Epidermal melanocyte (primary cell): Measurements from ENCODE around the gene C9orf153.

Source experiments
- DNase-seq: peaks from one replicate; pipeline ENCODE4 v3.0.0; 2011; ENCODE audit warnings: low spot score; ENCODE audit not compliant: insufficient read length

Gene C9orf153

DNA sequence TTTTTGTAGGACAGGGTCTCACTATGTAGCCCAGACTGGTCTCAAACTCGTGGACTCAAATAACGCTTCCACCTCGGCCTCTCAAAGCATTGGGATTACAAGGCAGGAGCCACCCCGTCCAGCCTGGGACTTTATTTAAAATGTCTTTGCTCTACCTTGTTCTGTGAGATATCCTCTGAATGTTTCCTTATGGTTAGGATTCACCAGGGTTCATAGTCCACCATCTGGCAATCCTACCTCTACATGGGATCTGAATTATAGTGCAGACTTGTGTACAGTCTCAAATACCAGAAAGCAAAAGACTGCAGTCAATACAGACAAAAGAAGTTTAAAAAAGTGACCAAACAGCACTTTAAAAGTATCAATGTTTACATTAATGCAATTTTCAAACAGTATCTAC is 12.8 kb upstream of the C9orf153 start:
- no peak for DNase-seq

DNA sequence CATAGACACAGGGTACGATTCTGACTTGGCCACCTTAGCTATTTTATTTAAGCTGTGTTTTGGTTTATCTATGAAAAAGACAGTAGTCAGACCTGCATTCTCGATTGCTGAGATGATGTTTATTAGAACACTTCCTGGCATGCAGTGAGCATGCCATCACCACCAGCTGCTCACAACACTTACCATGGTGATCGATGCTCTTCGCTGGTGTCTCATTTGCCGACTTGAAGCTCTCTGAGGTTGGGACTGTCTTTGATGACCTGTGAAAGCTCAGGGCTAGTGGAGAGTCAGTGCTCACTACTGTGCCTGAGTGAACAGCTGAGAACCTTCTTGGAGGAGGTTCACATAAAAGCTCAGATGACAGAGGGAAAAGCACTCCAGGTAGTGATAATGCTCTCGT is 4.4 kb upstream of the C9orf153 start:
- no peak for DNase-seq

DNA sequence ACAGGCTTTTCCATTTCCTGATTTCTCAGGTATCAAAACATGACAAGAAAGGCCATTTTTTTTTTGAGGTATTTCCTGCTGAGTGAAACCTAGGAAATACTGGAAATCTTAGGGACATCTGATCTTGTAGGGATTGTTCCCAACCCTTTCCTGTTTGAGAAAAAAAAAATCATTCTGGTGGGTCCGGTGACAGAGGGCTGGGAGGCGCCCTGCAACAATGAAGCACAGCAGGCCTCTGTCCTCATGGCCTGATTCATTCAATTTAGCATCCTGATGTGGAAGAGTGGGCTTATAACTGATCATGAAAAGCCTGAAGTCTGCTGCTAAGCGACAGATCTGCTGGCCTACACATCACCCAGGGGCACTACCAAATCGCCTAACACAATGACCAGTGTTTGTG is 3.0 kb upstream of the C9orf153 start:
- no peak for DNase-seq

DNA sequence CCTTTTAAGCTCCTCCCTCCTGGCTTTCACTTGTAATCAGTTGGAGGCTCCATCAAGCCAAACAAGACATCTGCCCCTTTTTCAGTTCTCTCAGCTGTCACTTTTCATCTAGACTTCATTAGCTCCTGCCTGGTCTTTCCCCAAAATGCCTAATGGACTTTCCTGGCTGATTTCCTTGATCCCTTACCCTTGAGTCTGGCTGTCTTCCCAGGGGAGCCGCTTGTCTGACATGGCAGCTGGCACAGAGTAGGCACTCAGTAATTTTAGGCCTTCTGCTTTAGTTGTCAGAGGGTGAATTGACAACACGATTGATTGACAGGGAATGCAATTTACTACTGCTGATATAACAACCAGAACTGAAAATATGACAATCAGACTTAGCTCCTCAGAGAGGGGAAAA is 2.1 kb downstream of the C9orf153 start:
- DNase-seq = no peak

DNA sequence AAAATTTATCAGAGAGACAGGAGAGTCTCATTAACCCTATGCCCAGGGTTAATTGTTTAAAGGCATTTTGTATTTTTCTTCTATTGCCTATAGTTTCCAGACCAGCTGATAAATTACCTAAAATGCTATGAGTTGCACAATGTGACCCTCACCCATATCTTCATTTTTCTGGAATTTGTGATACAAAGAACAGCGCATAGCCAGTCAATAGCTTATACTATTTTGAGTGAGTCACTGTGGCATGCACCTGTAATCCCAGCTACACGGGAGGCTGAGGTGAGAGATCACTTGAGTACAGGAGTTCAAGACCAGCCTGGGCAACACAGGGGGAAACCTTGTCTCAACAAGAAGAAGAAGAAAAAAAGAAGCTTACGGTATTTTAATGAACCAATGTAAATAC is 2.8 kb downstream of the C9orf153 start:
- DNase-seq = no peak

DNA sequence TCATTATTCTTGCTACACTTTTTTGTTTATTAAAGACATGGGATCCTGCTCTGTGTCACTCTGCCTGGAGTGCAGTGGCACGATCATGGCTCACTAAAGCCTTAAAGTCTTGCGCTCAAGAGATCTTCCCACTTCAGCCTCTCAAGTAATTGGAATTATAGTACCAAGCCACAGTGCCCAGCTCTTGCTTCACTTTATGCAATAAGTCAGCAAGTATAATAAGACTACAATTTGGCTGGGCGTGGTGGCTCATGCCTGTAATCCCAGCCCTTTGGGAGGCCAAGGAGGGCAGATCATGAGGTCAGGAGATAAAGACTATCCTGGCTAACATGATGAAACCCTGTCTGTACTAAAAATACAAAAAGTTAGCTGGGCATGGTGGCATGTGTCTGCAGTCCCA is 5.9 kb downstream of the C9orf153 start:
- DNase-seq = no peak

DNA sequence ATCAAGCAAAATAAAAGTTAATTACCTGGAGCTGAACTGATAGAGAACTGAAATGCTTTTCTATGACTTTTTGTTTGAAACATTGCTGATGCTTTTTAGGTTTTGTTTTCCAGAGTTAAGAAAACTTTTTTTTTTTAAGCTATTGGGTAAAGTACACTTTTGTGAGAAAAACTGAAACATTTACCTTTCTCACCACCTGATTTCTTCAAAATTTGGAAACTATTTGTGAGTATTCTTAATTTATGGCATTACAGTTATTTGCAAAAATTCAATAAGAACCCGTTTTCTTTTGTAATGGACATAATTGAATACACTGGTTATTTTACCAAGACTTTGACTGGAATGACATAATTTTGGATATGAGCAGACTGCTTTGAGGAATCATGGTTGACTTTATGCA is 6.6 kb downstream of the C9orf153 start:
- DNase-seq = no peak

DNA sequence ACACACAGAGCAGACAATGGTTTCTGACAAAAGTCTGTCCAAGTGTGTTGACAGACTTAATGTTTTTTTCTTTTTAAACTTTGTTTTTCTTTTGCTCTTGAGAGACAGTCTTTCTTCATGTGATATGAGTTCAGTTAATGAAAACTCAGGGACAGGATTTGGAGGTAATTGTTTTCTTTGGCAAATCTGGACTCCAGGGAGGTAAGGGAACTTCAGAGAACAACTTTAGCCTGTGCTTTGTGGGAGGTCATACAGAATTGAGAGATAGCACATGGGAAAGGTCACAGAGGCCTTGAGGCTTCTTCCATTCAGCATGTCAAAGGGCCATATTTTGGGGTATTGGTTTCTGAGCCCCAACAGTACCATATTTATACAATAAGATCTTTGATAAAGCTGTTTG is 9.3 kb downstream of the C9orf153 start:
- DNase-seq = no peak

DNA sequence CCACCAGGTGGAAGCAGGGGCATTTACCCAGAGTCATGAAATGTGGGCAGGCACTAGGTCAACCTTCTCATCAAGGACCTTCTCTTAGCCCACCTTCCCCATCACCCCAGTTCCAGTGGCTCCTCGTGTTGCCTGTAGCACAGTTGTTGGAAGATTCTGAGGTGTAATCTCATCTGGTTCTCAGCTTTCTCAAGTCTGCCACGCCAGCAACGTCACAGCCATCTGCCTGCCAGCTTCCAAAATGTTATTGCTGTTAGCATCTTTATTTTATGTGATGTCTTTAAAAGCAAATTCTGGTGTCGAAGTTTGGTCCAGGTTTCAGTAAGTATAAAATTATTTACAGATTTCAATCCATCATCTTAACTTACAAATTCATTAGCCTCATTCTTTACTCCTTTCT is 10.7 kb downstream of the C9orf153 start:
- DNase-seq = no peak

DNA sequence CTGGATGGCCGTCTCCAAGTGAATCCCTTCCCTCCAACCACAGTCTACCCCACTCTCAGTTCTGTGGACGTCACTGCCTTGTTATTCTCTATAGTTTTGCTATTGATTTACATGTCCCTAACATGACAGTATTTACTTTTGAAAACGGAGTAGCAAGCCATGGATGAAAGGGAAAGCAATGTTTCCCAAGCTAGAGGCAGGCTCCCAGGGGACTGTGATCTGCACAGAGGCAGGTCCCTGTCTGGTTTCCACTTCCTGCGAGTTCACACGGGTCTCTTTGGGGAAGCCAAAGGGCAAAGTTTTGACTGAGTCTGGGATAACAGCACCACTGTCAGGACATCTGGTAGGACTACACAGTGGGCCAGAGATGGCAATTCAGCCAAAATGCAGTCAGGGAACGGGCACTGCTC is 12.7 kb downstream of the C9orf153 start:
- no peak for DNase-seq

DNA sequence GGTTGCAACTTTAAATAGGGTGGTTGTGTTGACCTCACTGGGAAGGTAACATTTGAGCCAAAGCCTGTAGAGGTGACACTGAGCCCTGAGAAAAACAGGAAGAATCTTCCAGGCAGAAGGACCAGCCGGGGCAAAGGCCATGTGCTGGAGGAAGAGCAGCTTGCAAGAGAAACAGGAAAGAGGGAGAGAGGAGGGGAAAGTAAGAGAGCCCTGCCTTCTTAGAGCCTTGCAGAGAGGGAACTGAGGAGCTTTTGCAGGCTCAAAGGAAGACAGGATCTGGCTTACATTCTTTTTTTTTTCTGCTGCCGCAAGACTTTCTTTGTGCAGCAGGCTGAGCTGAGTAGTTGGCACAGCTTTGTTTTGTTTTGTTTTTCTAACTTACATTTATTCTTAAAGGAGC is 17.4 kb downstream of the C9orf153 start:
- no peak for DNase-seq

DNA sequence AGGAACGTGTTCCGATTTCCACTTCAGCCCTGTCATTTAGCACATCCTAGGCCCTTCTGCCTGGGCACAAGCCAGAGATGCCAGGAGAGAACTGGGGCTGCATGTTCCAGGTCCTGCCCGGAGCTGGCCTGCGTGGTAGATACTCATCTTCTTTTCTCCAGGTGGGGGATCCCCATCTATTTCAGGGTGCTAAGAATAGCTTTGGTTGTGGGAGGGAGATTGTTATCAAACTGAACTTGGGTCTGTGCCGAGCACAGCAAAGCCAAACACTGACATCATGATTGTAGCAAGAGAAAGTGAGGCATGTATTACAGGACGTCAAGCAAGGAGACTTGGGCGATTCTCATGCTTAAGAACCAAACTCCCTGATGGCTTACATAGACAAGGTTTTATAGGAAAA is 18.2 kb downstream of the C9orf153 start:
- DNase-seq = no peak

DNA sequence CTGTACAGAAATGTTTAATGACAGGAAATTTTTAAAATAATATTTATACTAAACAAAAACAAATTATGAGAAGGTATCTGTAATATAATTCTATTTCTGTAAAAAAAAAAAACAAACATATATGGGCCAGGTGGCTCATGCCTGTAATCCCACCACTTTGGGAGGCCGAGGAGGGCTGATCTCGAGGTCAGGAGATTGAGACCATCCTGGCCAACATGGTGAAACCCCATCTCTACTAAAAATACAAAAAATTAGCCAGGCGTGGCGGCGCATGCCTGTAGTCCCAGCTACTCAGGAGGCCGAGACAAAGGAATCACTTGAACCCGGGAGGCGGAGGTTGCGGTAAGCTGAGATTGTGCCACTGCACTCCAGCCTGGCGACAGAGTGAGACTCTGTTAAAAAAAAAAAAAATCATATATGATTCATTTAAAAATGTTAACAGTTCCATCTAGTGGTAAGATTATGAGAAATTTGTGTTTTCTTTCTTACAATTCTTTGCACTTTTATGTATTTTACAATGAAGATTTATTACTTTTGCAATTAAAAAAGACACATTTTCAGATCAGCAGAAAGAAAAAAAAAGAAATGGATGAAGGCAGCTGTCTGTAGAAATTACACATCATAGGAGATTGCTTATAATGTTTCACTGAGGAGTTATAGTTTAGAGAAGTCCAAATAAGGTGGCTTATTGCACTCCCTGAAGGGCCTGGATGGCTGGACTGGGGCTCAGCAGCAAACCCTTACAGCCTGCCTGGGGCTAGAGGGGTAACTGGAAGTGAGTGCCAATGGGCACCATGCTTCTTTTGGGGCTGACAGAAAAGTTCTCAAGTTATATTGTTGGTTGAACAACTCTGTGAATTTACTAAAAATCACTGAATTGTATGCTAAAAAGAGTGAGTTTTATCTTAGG is 20.3 kb downstream of the C9orf153 start:
- no peak for DNase-seq

DNA sequence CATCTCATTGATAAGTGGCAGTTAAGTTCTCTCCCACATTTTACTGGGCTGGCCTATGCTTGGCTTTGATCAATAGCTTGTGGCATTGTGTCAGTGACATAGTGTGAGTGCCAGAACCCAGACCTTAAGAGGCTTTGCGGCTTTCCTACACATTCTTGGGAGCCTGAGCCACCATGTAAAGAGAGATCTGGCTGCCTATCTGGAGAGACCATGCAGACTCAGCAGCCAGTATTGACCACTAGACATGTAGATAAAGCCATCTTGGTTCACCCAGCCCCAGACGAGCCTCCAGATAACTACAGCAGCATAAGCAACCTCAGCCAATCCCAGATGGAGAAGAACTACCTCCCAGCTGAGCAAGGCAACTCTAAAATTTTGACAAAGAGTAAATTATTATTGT is 28.6 kb downstream of the C9orf153 start:
- no peak for DNase-seq

DNA sequence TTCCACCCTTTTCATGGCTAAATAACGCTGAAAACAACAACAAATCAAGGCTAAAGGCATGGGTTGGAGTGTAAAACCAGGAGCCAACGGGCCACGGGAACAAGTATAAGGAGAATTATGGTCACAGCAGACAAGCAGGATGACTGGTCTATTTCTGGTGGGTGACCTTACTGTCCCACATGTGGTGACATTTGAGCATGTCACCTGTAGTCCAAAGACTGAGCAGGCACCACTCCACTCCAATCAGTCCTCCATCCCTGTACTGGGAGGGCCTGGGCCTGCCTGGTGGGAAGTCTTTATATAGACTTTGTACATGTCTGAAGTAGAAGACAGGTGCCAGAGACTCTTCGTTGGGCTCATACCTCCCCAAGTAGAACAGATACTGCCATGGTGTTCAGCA is 36.8 kb downstream of the C9orf153 start:
- no peak for DNase-seq

DNA sequence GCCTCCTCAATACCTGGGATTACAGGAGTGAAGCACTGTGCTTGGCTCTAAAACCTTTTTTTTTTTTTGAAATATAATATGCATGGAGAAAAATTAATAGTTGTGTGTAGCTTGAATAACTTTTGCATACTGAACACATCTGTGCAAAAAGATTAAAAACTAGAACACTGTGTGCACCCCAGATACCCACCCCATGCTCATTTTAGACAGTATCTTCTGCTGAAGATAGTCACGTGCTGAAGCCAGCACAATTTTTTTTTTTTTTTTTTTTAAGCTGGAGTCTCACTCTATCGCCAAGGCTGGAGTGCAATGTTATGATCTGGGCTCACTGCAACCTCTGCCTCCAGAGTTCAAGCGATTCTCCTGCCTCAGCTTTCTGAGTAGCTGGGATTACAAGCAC is 39.9 kb downstream of the C9orf153 start:
- DNase-seq = no peak

DNA sequence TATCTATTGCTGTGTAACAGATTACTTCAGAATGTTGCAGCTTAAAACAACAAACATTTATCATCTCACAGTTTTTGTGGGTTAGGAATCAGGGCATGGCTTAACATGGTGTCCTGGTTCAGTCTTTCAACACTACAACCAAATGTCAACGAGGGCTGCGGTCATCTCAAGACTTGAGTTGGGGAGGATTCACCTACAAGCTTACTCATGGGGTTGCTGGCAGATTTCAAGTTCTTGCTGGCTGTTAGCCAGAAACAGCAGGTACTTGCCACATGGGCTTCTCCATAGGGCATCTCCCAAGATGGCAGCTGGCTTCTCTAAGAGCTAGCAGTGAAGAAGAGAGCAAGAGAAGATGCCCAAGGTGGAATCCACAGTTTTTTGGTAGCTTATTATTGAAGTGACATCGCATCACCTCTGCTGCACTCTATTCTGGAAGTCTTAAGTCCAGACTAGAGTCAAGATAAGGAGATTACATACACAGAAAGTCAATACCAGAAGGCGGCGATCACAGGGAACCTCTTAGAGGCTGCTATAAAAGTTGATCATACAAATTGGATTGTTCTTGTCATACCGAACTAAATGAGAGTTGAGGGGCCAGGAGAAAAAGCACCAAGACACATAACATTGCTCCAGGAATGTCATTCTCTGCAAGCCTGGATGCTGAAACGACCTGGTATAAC is 42.2 kb downstream of the C9orf153 start:
- no peak for DNase-seq

DNA sequence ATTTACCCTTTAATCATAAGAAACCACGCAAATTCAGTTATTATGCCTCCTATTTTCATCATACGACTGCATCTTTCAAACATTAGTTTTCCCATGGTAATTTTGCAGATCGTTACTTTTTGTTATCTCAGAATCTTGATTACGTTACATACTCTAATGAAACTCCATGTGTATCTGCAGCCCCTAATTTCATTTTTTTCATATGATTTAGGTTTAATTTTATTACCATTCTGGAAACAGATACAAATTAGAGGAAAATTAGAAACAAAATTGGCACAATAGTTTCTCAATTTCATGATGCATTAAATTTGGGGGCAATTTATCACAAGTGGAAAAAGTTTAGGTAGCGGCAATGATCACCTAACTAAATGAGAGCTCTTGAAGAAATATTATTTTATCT is 52.3 kb downstream of the C9orf153 start:
- no peak for DNase-seq

DNA sequence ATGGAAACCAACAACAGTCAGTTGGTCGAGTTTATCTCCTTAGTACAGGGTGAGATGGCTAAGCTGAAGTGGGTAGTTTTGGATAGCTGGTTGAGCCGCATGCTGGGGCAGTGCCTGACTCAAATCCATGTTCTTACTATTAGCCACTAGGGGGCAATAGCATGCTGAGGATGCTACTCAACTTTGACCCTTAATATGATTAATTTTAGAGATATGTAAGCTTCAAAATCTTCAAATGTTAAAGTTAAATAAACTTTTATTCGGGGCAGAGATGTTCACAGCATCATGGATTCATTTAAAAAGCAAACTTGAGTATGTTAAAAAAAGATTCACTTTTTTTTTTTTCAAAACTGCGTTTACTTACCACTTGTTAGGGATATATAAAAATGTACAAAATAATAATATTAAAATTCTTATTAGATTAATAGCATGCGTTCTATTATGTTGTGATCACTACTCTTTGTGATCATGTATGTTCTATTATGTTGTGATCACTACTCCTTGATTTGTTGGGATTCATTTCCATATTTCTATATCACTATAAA is 57.0 kb downstream of the C9orf153 start:
- peak; percentile 57 for DNase-seq

DNA sequence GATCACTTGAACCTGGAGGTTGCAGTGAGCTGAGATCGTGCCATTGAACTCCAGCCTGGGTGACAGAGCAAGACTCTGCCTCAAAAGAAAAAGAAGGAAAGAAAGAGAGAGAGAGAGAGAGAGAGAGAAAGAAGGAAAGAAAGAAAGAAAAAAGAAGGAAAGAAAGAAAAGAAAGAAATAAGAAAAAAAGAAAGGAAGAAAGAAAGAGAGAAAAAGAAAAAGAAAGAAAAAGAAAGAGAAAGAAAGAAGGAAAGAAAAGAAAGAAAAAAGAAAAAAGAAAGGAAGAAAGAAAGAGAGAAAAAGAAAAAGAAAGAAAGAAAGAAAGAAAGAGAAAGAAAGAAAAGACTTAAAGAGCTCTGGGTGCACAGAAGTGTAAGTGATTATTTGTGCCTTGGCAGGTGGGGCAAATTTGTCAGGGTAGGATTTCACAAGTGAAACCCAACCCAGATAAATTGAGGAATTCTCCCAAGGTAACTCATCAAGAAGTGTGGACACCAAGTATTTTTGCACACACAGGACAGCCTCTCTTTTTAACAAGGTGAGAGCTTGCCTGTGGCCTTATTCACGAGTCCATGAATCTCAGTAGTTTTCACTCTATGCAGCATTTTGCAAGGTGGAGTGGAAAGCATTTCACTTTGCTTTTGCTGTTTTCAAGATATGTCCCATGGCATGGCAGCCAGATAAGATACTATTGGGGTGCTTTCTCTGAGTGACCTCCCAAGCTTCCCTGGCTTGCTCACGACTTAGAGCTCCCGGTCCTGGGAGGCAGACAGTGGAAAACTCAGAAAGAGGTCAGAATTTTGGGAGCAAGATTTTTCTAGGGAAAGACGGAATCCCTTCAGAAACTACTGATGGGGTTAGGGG is 57.8 kb downstream of the C9orf153 start:
- DNase-seq = no peak

DNA sequence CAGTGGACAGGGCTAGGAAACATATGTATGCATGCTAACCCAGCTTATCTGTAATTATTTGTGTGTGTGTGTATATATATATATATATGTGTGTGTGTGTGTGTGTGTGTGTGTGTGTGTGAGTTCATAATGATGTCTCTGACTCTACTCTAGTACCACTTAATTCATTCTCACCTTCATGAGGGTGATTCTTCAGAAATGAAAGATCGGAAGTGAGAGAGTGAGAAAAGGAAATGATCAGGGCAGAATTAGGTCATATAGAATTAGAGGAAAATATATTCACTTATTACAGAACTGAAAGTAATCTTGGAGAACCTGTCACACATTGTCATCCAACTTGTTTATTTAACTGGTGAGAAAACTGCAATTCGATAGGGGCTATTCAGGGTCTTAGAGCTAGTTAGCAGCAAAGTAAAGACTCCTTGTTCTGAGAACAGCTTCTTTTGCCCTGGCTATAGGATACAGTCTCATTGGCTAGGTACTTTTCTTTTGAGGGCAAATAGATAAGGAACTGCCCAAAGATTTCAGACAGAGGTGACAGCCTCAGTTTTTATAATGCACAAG is 58.8 kb downstream of the C9orf153 start:
- no peak for DNase-seq
